ENCODE results near the gene DSCAML1. TPM values are rescaled to one million over a fixed set of nuclear protein-coding genes. Genes with fewer than 3 reads are reported as not detected.

The DSCAML1 gene
- total and polyA plus RNA-seq, 2 of the 8 experiments (the other 6 are each of a cell fraction or from before 2014, with no cell fraction given): 0.19 to 0.24 TPM

DNA sequence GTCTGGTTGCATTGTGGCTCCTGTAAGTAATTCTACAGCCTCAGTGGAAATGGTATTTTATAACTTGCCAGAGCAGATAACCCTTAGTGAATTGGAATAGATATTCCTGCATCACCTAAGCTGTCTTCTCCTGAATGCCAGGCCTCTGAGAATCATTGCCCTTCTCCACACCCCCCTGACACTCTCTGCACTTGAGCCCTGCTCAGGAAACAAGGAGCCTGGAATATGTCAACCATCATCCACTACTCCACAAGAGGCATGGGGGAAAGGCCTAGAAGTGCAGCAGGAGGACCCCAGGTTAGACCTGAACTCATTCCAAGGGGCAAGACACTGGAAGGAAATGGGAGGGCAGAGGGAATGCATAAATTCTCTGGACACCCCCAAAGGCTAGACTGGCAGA is 72.4 kb downstream of the DSCAML1 start:
- Histone ChIP-seq H3K4me3 (ENCODE audit: extremely low read depth in 1 of 4, insufficient read depth in 2 of 4, low read depth in 3 of 4, low read length in 4 of 4) (no peak overlapping the region), H2BK5ac (ENCODE audit: low read depth, low read length) (no peak overlapping the region), H2BK20ac (ENCODE audit: low read length) (no peak overlapping the region), H3K14ac (ENCODE audit: insufficient read length) (no peak overlapping the region), H3K4me1 (replicated peaks in 1 of 4; ENCODE audit: control insufficient read depth in 3 of 4, insufficient read depth in 4 of 4, low read length in 3 of 4) (peaks cover 8 to 20% (median 12%) of the 10 kb centered on the region in 4 experiments), H4K91ac (replicated peaks; ENCODE audit: insufficient read length, low read length) (no peak overlapping the region), H3K27ac (ENCODE audit: low read depth, low read length) (no peak overlapping the region), H3K23me2 (ENCODE audit: low read depth, low read length) (peaks cover 2% of the 10 kb centered on the region; the same call in 1 of the 2 replicates), H2BK12ac (ENCODE audit: low read depth, low read length) (no peak overlapping the region; the same call in 1 of the 2 replicates), H4K5ac (ENCODE audit: insufficient read length, low read depth, low read length) (no peak overlapping the region), H3K79me2 (ENCODE audit: control insufficient read depth in 1 of 2, insufficient read depth in 2 of 2, low read length in 2 of 2) (no peaks in the 10 kb centered on the region), H3K23ac (ENCODE audit: insufficient read length) (no peak overlapping the region), H3K27me3 (replicated peaks in 1 of 4; ENCODE audit: control insufficient read depth in 3 of 4, extremely low read depth in 1 of 4, insufficient read depth in 3 of 4, low read length in 3 of 4) (peaks cover 0 to 6% (median 4%) of the 10 kb centered on the region in 4 experiments; a peak in 3 of 7 replicates), H3K56ac (replicated peaks; ENCODE audit: insufficient read length, low read depth, low read length) (no peak overlapping the region), H3K36me3 (ENCODE audit: control insufficient read depth in 2 of 4, insufficient read depth in 4 of 4, low read length in 3 of 4) (no peaks in the 10 kb centered on the region), H3K9me3 (ENCODE audit: insufficient read depth in 2 of 2, low read depth in 1 of 2, low read length in 1 of 2) (no peaks in the 10 kb centered on the region), H3K79me1 (ENCODE audit: low read depth, low read length) (no peaks in the 10 kb centered on the region), H4K20me1 (replicated peaks in 1 of 2; ENCODE audit: control insufficient read depth in 1 of 2, insufficient read depth in 2 of 2, low read length in 2 of 2) (no peaks in the 10 kb centered on the region), H2BK15ac (ENCODE audit: low read length) (no peak overlapping the region), H3K18ac (ENCODE audit: extremely low read depth, low read length) (no peak overlapping the region), H2BK120ac (replicated peaks; ENCODE audit: low read depth, low read length) (no peak overlapping the region), H2AK5ac (ENCODE audit: low read depth, low read length) (no peak overlapping the region), H3K9ac (replicated peaks in 1 of 4; ENCODE audit: extremely low read depth in 1 of 4, low read depth in 3 of 4, low read length in 3 of 4) (no peak overlapping the region), H4K8ac (ENCODE audit: extremely low read depth, insufficient read depth, low read length) (no peak overlapping the region), H2AFZ (ENCODE audit: low read length) (no peak overlapping the region), H3K4ac (replicated peaks; ENCODE audit: insufficient read length, low read depth, low read length) (no peak overlapping the region), H3K4me2 (ENCODE audit: insufficient read depth in 1 of 2, low read depth in 2 of 2, low read length in 2 of 2) (0 out of 4 replicates have a peak overlapping the region, but pooled peaks of 1 of the 2 experiments have one; percentile 26)
- TF ChIP-seq USF2 (IDR thresholded peaks at IDR 0.05; ENCODE audit: low read length): no peak
- no peak for TF ChIP-seq CHD2 (IDR thresholded peaks at IDR 0.05; ENCODE audit: low read length)
- TF ChIP-seq NRF1 (IDR thresholded peaks at IDR 0.05; ENCODE audit: low read depth, low read length): no peak
- TF ChIP-seq EGR1 (IDR thresholded peaks at IDR 0.05; ENCODE audit: borderline replicate concordance, low read depth, low read length): no peak
- no peak for TF ChIP-seq SAP30 (IDR thresholded peaks at IDR 0.05; ENCODE audit: insufficient read depth, insufficient replicate concordance, low read length)
- no peak for TF ChIP-seq POLR2A (IDR thresholded peaks at IDR 0.05; ENCODE audit: control extremely low read depth in 1 of 2, low read depth in 2 of 2, low read length in 2 of 2)
- no peak for TF ChIP-seq E2F6 (IDR thresholded peaks at IDR 0.05)
- TF ChIP-seq TEAD4 (IDR thresholded peaks at IDR 0.05; ENCODE audit: low read depth, low read length): no peak
- TF ChIP-seq SIRT6 (IDR thresholded peaks at IDR 0.05; ENCODE audit: low read length): no peak
- TF ChIP-seq CHD1 (IDR thresholded peaks at IDR 0.05; ENCODE audit: low read depth, low read length): no peak
- no peak for TF ChIP-seq BRCA1 (IDR thresholded peaks at IDR 0.05; ENCODE audit: low read depth, low read length)
- no peak for TF ChIP-seq SUZ12 (IDR thresholded peaks at IDR 0.05; ENCODE audit: low read length)
- FAIRE-seq: no peak
- ChIA-PET POLR2A (ENCODE audit: partially characterized antibody) (no interaction called here), CTCF (ENCODE audit: partially characterized antibody) (interaction anchor here (0.6 to 1.6 kb wide), 3 partner anchors 11 to 110 kb away, joined by 3 to 5 read pairs (median 5); no protein-coding TSS in a partner anchor)
- no peak for DNase-seq (ENCODE audit: low read depth in 1 of 2, low spot score in 2 of 2)

All from H1 (cell line).